Mesothelial cell of epicardium (in vitro differentiated cells): ENCODE data around the gene RANBP3. TPM values are rescaled to one million over a fixed set of nuclear protein-coding genes. Genes with fewer than 3 reads are reported as not detected.

Experiments
- DNase-seq, 2 experiments: peaks; one replicate each; pipeline ENCODE4 v3.0.0; 2021; ENCODE audit warnings: low spot score in 2 of 2; ENCODE audit not compliant: unreplicated experiment in 2 of 2
- H3K27ac Mint-ChIP-seq: 2 replicates; pipeline ENCODE4 v1.8.0; 2021; ENCODE audit warnings: mixed read lengths
- H3K27me3 Mint-ChIP-seq: 2 replicates; pipeline ENCODE4 v1.8.0; 2021; ENCODE audit warnings: low read depth, mixed read lengths
- H3K36me3 Mint-ChIP-seq: 2 replicates; pipeline ENCODE4 v1.8.0; 2021; ENCODE audit warnings: mixed read lengths
- H3K4me1 Mint-ChIP-seq: 2 replicates; pipeline ENCODE4 v1.8.0; 2021; ENCODE audit warnings: mixed read lengths
- H3K4me3 Mint-ChIP-seq: 2 replicates; pipeline ENCODE4 v1.8.0; 2021; ENCODE audit warnings: mild to moderate bottlenecking, moderate library complexity, mixed read lengths
- H3K9me3 Mint-ChIP-seq: 2 replicates; pipeline ENCODE4 v1.8.0; 2021; ENCODE audit warnings: mixed read lengths
- CTCF ChIP-seq: fragments of 200-600 bp; sonication (generic); IDR thresholded peaks from one replicate; pipeline ENCODE4 v1.5.0; 2021; ENCODE audit warnings: antibody characterized with exemption; ENCODE audit not compliant: unreplicated experiment
- total RNA-seq: library from RNA; stranded (reverse); gene quantifications from 3 replicates; pipeline ENCODE4 v1.2.1, GENCODE V29; 2021

Gene RANBP3
- total RNA-seq, 1 donor from 2014 or later: 83.3 TPM

GRCh38 chr19:5867201-5868136 lies 110.5 kb downstream of the RANBP3 start:
- Mint-ChIP-seq H3K4me1 (peaks cover 1% of the 10 kb centered on the region), H3K9me3 (no peaks in the 10 kb centered on the region), H3K27me3 (no peaks in the 10 kb centered on the region), H3K27ac (no peak overlapping the region), H3K36me3 (no peaks in the 10 kb centered on the region), H3K4me3 (no peak overlapping the region)
- DNase-seq: no peak
- no peak for TF ChIP-seq CTCF

Other genes starting within 250 kb of the RANBP3 start
- gene PRR22, start 193.4 kb downstream of the RANBP3 start, total RNA-seq: 5.4 to 6.0 TPM (median 5.9 TPM) in 3 replicates
- 54.0 to 61.1 TPM (median 56.9 TPM) in 3 replicates for gene DUS3L, start 187.0 kb downstream of the RANBP3 start, total RNA-seq
- gene NRTN, start 173.1 kb downstream of the RANBP3 start, total RNA-seq: 1.7 to 2.8 TPM (median 2.4 TPM) in 3 replicates
- 0.32 TPM in 1 of 3 replicates, not detected in the others for gene FUT6, start 138.4 kb downstream of the RANBP3 start, total RNA-seq
- gene FUT3, start 126.7 kb downstream of the RANBP3 start, total RNA-seq: 0.49 to 1.1 TPM (median 0.90 TPM) in 3 replicates
- 0.47 to 0.79 TPM (median 0.73 TPM) in 3 replicates for gene FUT5, start 107.6 kb downstream of the RANBP3 start, total RNA-seq
- 229 to 235 TPM (median 233 TPM) in 3 replicates for gene NDUFA11, start 74.3 kb downstream of the RANBP3 start, total RNA-seq
- gene VMAC, start 73.3 kb downstream of the RANBP3 start, total RNA-seq: 11.0 to 12.3 TPM (median 11.0 TPM) in 3 replicates
- 16.2 to 17.2 TPM (median 16.7 TPM) in 3 replicates for gene CAPS, start 63.9 kb downstream of the RANBP3 start, total RNA-seq
- gene RFX2, start 132.4 kb upstream of the RANBP3 start, total RNA-seq: 6.5 to 8.4 TPM (median 7.3 TPM) in 3 replicates
- gene ACSBG2, start 157.5 kb upstream of the RANBP3 start, total RNA-seq: not detected in 3 replicates